Measurements from ENCODE around the gene TMUB1. TPM values are rescaled to one million over a fixed set of nuclear protein-coding genes. Genes with fewer than 3 reads are reported as not detected.

Gene TMUB1
- total RNA-seq, 1 experiment from 2014 or later: 45.4 TPM

DNA sequence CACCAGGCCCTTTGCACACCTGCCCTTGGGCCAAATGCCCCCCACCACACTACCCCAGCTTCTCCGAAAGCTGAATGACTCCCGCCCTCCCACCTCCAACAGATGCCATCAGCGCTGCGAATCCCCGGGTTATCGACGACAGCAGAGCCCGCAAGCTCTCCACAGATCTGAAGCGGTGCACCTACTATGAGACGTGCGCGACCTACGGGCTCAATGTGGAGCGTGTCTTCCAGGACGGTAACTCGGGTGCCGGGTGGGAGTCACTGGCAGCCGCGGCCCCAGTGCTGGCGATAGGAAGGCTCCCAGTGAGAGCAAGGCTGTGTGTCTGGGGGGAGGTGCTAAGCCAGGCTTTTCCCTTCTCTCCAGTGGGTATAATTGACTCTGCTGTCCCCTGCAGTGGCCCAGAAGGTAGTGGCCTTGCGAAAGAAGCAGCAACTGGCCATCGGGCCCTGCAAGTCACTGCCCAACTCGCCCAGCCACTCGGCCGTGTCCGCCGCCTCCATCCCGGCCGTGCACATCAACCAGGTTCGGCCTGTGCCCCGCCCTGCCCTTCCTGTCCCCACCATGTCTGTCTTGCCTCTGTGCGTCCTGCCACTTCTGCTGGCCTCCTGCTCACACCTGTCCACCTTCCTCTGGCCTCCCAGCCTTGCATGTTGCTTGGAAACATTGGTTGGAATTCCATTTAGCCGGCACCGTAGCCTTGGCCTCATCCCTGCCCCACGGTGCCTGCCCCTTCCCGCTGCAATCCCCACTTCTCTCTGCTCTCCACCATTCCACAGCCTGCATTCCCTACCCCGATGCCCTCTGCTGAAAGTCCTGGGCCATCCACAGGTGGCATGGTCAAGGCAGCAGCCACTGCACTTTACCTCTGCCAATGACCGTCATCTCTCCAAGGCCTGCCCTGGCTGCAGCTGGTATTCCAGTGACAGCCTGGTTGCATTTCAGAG, 35.1 kb upstream of the TMUB1 start:
- Histone ChIP-seq H2BK5ac (ENCODE audit: insufficient read length, low read length) (no peak overlapping the region), H2BK12ac (ENCODE audit: insufficient read length, low read depth, low read length) (no peak overlapping the region), H2BK20ac (ENCODE audit: low read depth, low read length, poor library complexity, severe bottlenecking) (no peak overlapping the region), H3K4ac (ENCODE audit: low read depth, low read length) (no peak overlapping the region), H4K91ac (ENCODE audit: insufficient read length, low read depth, low read length) (no peak overlapping the region), H3K9me3 (ENCODE audit: control insufficient read depth, low read depth, low read length) (no peaks in the 10 kb centered on the region), H3K4me2 (ENCODE audit: insufficient read depth, insufficient read length, low read length) (no peak overlapping the region), H4K20me1 (ENCODE audit: control insufficient read depth, insufficient read depth, insufficient read length) (peaks cover 4% of the 10 kb centered on the region), H2BK120ac (ENCODE audit: low read depth, low read length, poor library complexity, severe bottlenecking) (no peak overlapping the region), H3K27ac (ENCODE audit: insufficient read length, low read depth, low read length) (no peak overlapping the region), H3T11ph (ENCODE audit: low read length) (no peak overlapping the region), H3K14ac (ENCODE audit: insufficient read depth, low read length) (no peak overlapping the region), H4K8ac (replicated peaks; ENCODE audit: insufficient read length, low read depth, low read length) (no peak overlapping the region), H3K9ac (ENCODE audit: extremely low read depth, insufficient read length, low read length) (no peak overlapping the region), H3K23ac (ENCODE audit: insufficient read length, low read depth, low read length) (no peak overlapping the region), H3K79me2 (ENCODE audit: insufficient read depth, low read length) (no peaks in the 10 kb centered on the region; the same call in 1 of the 2 replicates), H4K5ac (ENCODE audit: insufficient read length, low read depth, low read length) (no peak overlapping the region), H3K56ac (ENCODE audit: insufficient read length, low read depth, low read length) (no peak overlapping the region), H2BK15ac (ENCODE audit: low read depth, low read length) (no peak overlapping the region), H2AK5ac (ENCODE audit: insufficient read length, low read length) (no peak overlapping the region), H3K18ac (ENCODE audit: insufficient read length, low read depth, low read length) (no peak overlapping the region), H2AFZ (ENCODE audit: low read length) (no peak overlapping the region), H3K4me1 (ENCODE audit: insufficient read depth, low read length) (peaks cover 7% of the 10 kb centered on the region; the same call in 1 of the 2 replicates), H3K23me2 (ENCODE audit: insufficient read length, low read depth, low read length, poor library complexity, severe bottlenecking) (no peaks in the 10 kb centered on the region), H3K27me3 (ENCODE audit: insufficient read depth, low read length) (no peaks in the 10 kb centered on the region), H3K79me1 (ENCODE audit: insufficient read depth, low read depth, low read length, poor library complexity, severe bottlenecking) (peaks cover 3% of the 10 kb centered on the region)
- peaks cover 6% of the 10 kb centered on the region for H3K27me3 Mint-ChIP-seq (ENCODE audit: low read depth)
- H3K9me3 Mint-ChIP-seq: no peaks in the 10 kb centered on the region
- H3K36me3 Mint-ChIP-seq (ENCODE audit: insufficient read depth in 1 of 3, low read depth in 3 of 3): peaks cover 24 to 43% (median 36%) of the 10 kb centered on the region in 3 experiments
- no peak overlapping the region; a peak in 2 of 5 replicates for H3K4me3 Mint-ChIP-seq
- peaks cover 13 to 15% of the 10 kb centered on the region in 2 experiments for H3K4me1 Mint-ChIP-seq
- TF ChIP-seq CTCF (conservative IDR thresholded peaks at IDR 0.05): no peak
- H3K27ac Mint-ChIP-seq: no peak overlapping the region
- DNase-seq: no peak
- WGBS (ENCODE audit: extremely low coverage, insufficient read length, low lambda C conversion rate): no CpG with 5 or more reads among the region's 38 CpGs

Measured in H9 (cell line).